K562 (cell line): ENCODE data around the gene UQCR11.

ENCODE experiments used
- DNMT1 ChIP-seq: fragments of 450-650 bp; IDR thresholded peaks from 2 replicates; pipeline ENCODE4 v1.6.1; 2016; ENCODE audit warnings: antibody characterized with exemption, mild to moderate bottlenecking
- MIER1 ChIP-seq: fragments of 450-650 bp; IDR thresholded peaks from 2 replicates; pipeline ENCODE4 v1.6.1; 2016; ENCODE audit warnings: antibody characterized with exemption, mild to moderate bottlenecking, low read depth
- NR4A1 ChIP-seq, 2 experiments: fragments of 250-450 bp in 1 of 2; fragments of 450-650 bp in 1 of 2; sonication (Bioruptor Pico) in 1 of 2; IDR thresholded peaks; 2 replicates each; pipeline versions ENCODE4 v1.4.0 to v1.6.1; 2016 to 2020; ENCODE audit warnings: mild to moderate bottlenecking in 2 of 2, missing compliant biosample characterization in 1 of 2, missing genetic modification characterization in 1 of 2, moderate library complexity in 1 of 2
- POLR2A ChIP-seq: fragments of 450-650 bp; conservative IDR thresholded peaks from 2 replicates; pipeline ENCODE4 v1.6.1; 2016
- SAP30 ChIP-seq: fragments of 200-600 bp; sonication (generic); IDR thresholded peaks from 2 replicates; pipeline ENCODE4 v1.6.1; 2012; ENCODE audit warnings: borderline replicate concordance, low read depth, mild to moderate bottlenecking, moderate library complexity, low read length, control low read depth, inconsistent platforms; ENCODE audit not compliant: insufficient read depth, poor library complexity, severe bottlenecking
- SREBF2 ChIP-seq: sonication (generic); formaldehyde crosslinking; IDR thresholded peaks from 2 replicates; pipeline ENCODE4 v1.4.0; 2020; ENCODE audit warnings: mild to moderate bottlenecking, missing genetic modification reagents

DNA sequence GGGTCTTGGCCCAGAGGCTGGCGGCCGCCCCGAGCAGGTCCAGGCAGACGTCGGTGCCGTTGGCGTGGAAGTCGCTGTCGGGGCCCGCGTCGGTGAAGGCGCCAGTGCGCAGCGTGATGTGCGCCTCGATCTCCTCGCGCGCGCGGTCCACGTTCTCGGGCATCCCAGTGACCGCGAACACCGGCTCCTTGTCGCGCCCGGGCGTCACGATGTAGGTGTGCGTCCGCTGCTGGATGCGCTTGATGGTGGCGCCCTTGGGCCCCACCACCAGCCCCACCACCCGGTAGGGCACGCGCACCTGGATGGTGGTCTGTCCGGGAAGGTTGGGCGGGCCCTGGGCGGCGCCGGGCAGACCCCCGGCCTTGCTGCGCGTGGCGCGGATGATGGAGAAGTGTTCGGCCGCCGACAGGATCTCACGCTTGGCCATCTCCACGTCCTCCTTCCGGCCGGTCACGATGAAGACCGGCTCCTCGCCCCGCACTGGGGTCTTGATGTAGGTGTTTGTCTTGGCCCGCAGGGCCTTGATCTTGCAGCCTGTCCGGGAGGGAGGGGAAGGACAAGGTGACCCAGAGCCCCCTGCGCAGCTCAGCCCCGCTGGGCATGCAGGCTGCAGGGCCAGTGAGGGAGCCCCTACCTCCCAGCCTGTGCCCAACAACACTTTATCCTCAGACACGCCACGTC, 48.7 kb downstream of the UQCR11 start:
- TF ChIP-seq NR4A1 (CRISPR knock-in tag; IDR thresholded peaks at IDR 0.05) (no peak), NR4A1 (tag; IDR thresholded peaks at IDR 0.05) (no peak), SAP30 (no peak), SREBF2 (no peak), MIER1 (no peak), POLR2A (no peak), DNMT1 (no peak)
